Keratinocyte (primary cell): ENCODE results near the gene ESRP2.

Experiments
- CTCF ChIP-seq, 3 experiments: IDR thresholded peaks in 1 of 3; conservative IDR thresholded peaks in 1 of 3; optimal IDR thresholded peaks in 1 of 3; 2 replicates in 2 of 3; 3 replicates in 1 of 3; pipeline versions ENCODE3 to v1.5.1; 2011; ENCODE audit warnings: low read length in 3 of 3, mild to moderate bottlenecking in 3 of 3, moderate library complexity in 2 of 3, control low read depth in 1 of 3, inconsistent platforms in 1 of 3; ENCODE audit not compliant: insufficient read depth in 2 of 3; ENCODE audit errors: extremely low read depth in 1 of 3
- EZH2 ChIP-seq: IDR thresholded peaks from one replicate; pipeline ENCODE4 v1.6.1; 2012; ENCODE audit warnings: inconsistent platforms, mild to moderate bottlenecking, low read length, moderate library complexity

GRCh38 chr16:68281368-68282063 is 45.6 kb upstream of the ESRP2 start:
- TF ChIP-seq CTCF (optimal IDR thresholded peaks at IDR 0.05 in 1 of 3, IDR thresholded peaks at IDR 0.05 in 1 of 3, conservative IDR thresholded peaks at IDR 0.05 in 1 of 3; ENCODE audit: extremely low read depth in 1 of 3, insufficient read depth in 2 of 3, low read length in 3 of 3), result no peak
- TF ChIP-seq EZH2, result no peak
